GM12878 (cell line): ENCODE data around the gene XRCC4. TPM values are rescaled to one million over a fixed set of nuclear protein-coding genes. Genes with fewer than 3 reads are reported as not detected.

Experiments used
- ATAC-seq: fragments of 200-7000 bp; cut with Tn5 transposase; 3 replicates; pipeline ENCODE4 v1.9.1; 2020; ENCODE audit warnings: mild to moderate bottlenecking, moderate library complexity
- BruUV-seq: library from RNA; stranded (reverse); fragments of 400-500 nt; replicated peaks from 2 replicates; lab custom pipeline; 2021; lab: Mats Ljungman, UMichigan
- CTCF ChIA-PET: fragments of 300-600 bp; sonication (Branson Sonifier 250); formaldehyde crosslinking; extraction: SDS; loops from one replicate; lab custom pipeline; 2021; ENCODE audit warnings: inconsistent platforms; lab: Yijun Ruan, JAX
- POLR2A ChIA-PET: fragments of 350-600 bp; formaldehyde crosslinking; extraction: SDS; loops from one replicate; lab custom pipeline; 2021; ENCODE audit warnings: inconsistent platforms; lab: Charles Lee
- RAD21 ChIA-PET: fragments of 300-600 bp; sonication (Branson Sonifier 250); formaldehyde crosslinking; loops from one replicate; lab custom pipeline; 2023; ENCODE audit warnings: antibody characterized with exemption; ENCODE audit not compliant: unreplicated experiment; lab: Charles Lee
- SMC1A ChIA-PET: fragments of 300-600 bp; sonication (Branson Sonifier 250); formaldehyde crosslinking; loops from one replicate; lab custom pipeline; 2023; ENCODE audit not compliant: unreplicated experiment, uncharacterized antibody; lab: Charles Lee
- DNase-seq: peaks from one replicate; pipeline ENCODE4 v3.0.0-alpha.2; 2011; ENCODE audit warnings: low read depth, low spot score
- FAIRE-seq: peaks from 3 replicates; lab custom pipeline; 2011; peaks lifted over from hg19 to GRCh38; lab: Jason Lieb, UNC
- H2AFZ ChIP-seq: 2 replicates; pipeline ENCODE4 v1.6.0; 2011; ENCODE audit warnings: low read depth, low read length, control low read depth; ENCODE audit not compliant: control insufficient read depth
- H3K27ac ChIP-seq: 2 replicates; pipeline ENCODE4 v1.5.1; 2011; ENCODE audit warnings: control low read depth; ENCODE audit not compliant: control insufficient read depth, insufficient read depth
- H3K27me3 ChIP-seq, 2 experiments: replicated peaks in 1 of 2; 2 replicates each; pipeline versions ENCODE4 v1.6.0 to v1.6.1; 2011; ENCODE audit warnings: low read length in 1 of 2; ENCODE audit not compliant: control insufficient read depth in 2 of 2, insufficient read depth in 2 of 2
- H3K36me3 ChIP-seq, 2 experiments: 2 replicates each; pipeline ENCODE4 v1.5.1; 2011; ENCODE audit warnings: low read length in 1 of 2; ENCODE audit not compliant: control insufficient read depth in 2 of 2, insufficient read depth in 2 of 2
- H3K4me1 ChIP-seq: 2 replicates; pipeline ENCODE4 v1.6.1; 2011; ENCODE audit warnings: mild to moderate bottlenecking, low read length, moderate library complexity, mixed read lengths; ENCODE audit not compliant: control insufficient read depth, insufficient read depth
- H3K4me2 ChIP-seq: 2 replicates; pipeline ENCODE4 v1.6.0; 2011; ENCODE audit warnings: control low read depth; ENCODE audit not compliant: control insufficient read depth, insufficient read depth
- H3K4me3 ChIP-seq: fragments of 200-600 bp; sonication (generic); 2 replicates; pipeline ENCODE4 v1.5.1; 2016
- H3K79me2 ChIP-seq: 2 replicates; pipeline ENCODE4 v1.6.0; 2011; ENCODE audit warnings: low read length; ENCODE audit not compliant: control insufficient read depth, insufficient read depth
- H3K9ac ChIP-seq: 2 replicates; pipeline ENCODE4 v1.8.0; 2011; ENCODE audit warnings: low read length, control low read depth, mixed read lengths; ENCODE audit not compliant: control insufficient read depth, insufficient read depth
- H3K9me3 ChIP-seq: replicated peaks from 3 replicates; pipeline ENCODE4 v1.5.1; 2011; ENCODE audit warnings: mild to moderate bottlenecking, low read length; ENCODE audit not compliant: control insufficient read depth, insufficient read depth
- H4K20me1 ChIP-seq: 2 replicates; pipeline ENCODE4 v1.6.0; 2011; ENCODE audit not compliant: control insufficient read depth, insufficient read depth
- ASH2L ChIP-seq: fragments of 300-600, 200-600 bp; sonication (generic); IDR thresholded peaks from 2 replicates; pipeline ENCODE4 v1.6.1; 2017; ENCODE audit warnings: low read depth, mild to moderate bottlenecking, borderline replicate concordance
- CBFB ChIP-seq: IDR thresholded peaks from 2 replicates; pipeline ENCODE4 v1.6.1; 2016; ENCODE audit warnings: antibody characterized with exemption, low read depth
- CEBPB ChIP-seq, 2 experiments: fragments of 150-350 bp in 1 of 2; IDR thresholded peaks; 2 replicates each; pipeline ENCODE4 v1.6.1; 2012 to 2014; ENCODE audit warnings: low read depth in 2 of 2, low read length in 2 of 2, borderline replicate concordance in 1 of 2, inconsistent platforms in 1 of 2
- CHD1 ChIP-seq: IDR thresholded peaks from 2 replicates; pipeline ENCODE4 v1.6.1; 2012; ENCODE audit warnings: low read depth, low read length, improper control_type of control experiment
- CHD4 ChIP-seq: fragments of 200-600 bp; sonication (generic); IDR thresholded peaks from 2 replicates; pipeline ENCODE4 v1.6.1; 2016; ENCODE audit warnings: mild to moderate bottlenecking
- IKZF1 ChIP-seq: fragments of 450-650 bp; conservative IDR thresholded peaks from 2 replicates; pipeline ENCODE4 v1.6.1; 2017; ENCODE audit warnings: antibody characterized with exemption, mild to moderate bottlenecking
- IRF4 ChIP-seq: IDR thresholded peaks from 2 replicates; pipeline ENCODE4 v1.6.1; 2011; ENCODE audit warnings: low read depth, low read length
- IRF5 ChIP-seq: fragments of 450-650 bp; IDR thresholded peaks from 2 replicates; pipeline ENCODE4 v1.6.1; 2017; ENCODE audit warnings: borderline replicate concordance
- NRF1 ChIP-seq: conservative IDR thresholded peaks from 2 replicates; pipeline ENCODE4 v1.6.1; 2011; ENCODE audit warnings: mild to moderate bottlenecking, low read depth, low read length, improper control_type of control experiment
- RELB ChIP-seq: fragments of 450-650 bp; IDR thresholded peaks from 2 replicates; pipeline ENCODE4 v1.6.1; 2017; ENCODE audit warnings: low read depth, mild to moderate bottlenecking, moderate library complexity
- SKIL ChIP-seq: fragments of 450-650 bp; IDR thresholded peaks from 2 replicates; pipeline ENCODE4 v1.6.1; 2017; ENCODE audit warnings: mild to moderate bottlenecking, low read depth, inconsistent platforms; ENCODE audit not compliant: poor library complexity, severe bottlenecking
- SMAD5 ChIP-seq: IDR thresholded peaks from 2 replicates; pipeline ENCODE4 v1.6.1; 2016; ENCODE audit warnings: antibody characterized with exemption, low read depth
- SMARCA5 ChIP-seq: fragments of 450-650 bp; IDR thresholded peaks from 2 replicates; pipeline ENCODE4 v1.6.1; 2017; ENCODE audit warnings: mild to moderate bottlenecking
- SMC3 ChIP-seq: IDR thresholded peaks from 2 replicates; pipeline ENCODE4 v1.6.1; 2011; ENCODE audit warnings: low read length, improper control_type of control experiment, borderline replicate concordance
- SP1 ChIP-seq: IDR thresholded peaks from one replicate; pipeline ENCODE4 v1.6.1; 2011; ENCODE audit warnings: low read depth, low read length
- ZBTB4 ChIP-seq: fragments of 450-650 bp; formaldehyde crosslinking; IDR thresholded peaks from 2 replicates; pipeline ENCODE4 v1.4.0; 2022; ENCODE audit warnings: mild to moderate bottlenecking, moderate library complexity
- WGBS: methylation state at CpG from one replicate; pipeline ENCODE4 v1.1.6; 2016; ENCODE audit warnings: low lambda C conversion rate; ENCODE audit not compliant: insufficient replicate concordance, insufficient coverage; ENCODE audit errors: missing lambda C conversion rate; 5-methylcytosine and 5-hydroxymethylcytosine counted together
- in situ Hi-C: fragments of 300-500 bp; cut with MboI; formaldehyde crosslinking; loops from 9 replicates; pipeline ENCODE4 v1.14.3; 2018; ENCODE audit warnings: mixed read lengths
- intact Hi-C: fragments of 100-400 bp; cut with micrococcal nuclease; formaldehyde crosslinking; loops from one replicate; pipeline ENCODE4 v1.14.2; 2022; ENCODE audit not compliant: unreplicated experiment
- polyA plus RNA-seq, 11 experiments: library from polyadenylated mRNA; depleted of rRNA in 4 of 11; unstranded in 6 of 11; stranded (reverse) in 5 of 11; fragments of >200 nt; fragmentation: Nextera tagmentation in 4 of 11; fragmentation: Illumina TruSeq in 1 of 11; extraction: Ambion mirVana in 4 of 11; extraction: Trizol in 1 of 11; gene quantifications; 1 replicate in 1 of 11; 2 replicates in 10 of 11; pipeline versions ENCODE4 v1.2.1 to v1.2.3, GENCODE V29; 2011 to 2016; ENCODE audit warnings: inconsistent platforms in 2 of 11, missing spikeins in 2 of 11, low read depth in 1 of 11
- total RNA-seq, 4 experiments: library from RNA; depleted of rRNA in 3 of 4; stranded (reverse); fragments of >200 nt in 3 of 4; fragmentation: Illumina TruSeq in 1 of 4; extraction: Trizol in 1 of 4; gene quantifications; 2 replicates each; pipeline versions ENCODE4 v1.2.1 to v1.2.3, GENCODE V29; 2013 to 2021

The XRCC4 gene
- total and polyA plus RNA-seq, 10 of the 15 experiments (the other 5 are each of a cell fraction or from before 2014, with no cell fraction given): 12.1 to 53.6 (median 25.8) TPM

GRCh38 chr5:83133797-83134196, 56.5 kb downstream of the XRCC4 start:
- Histone ChIP-seq H3K9ac (no peak overlapping the region), H3K4me3 (no peak overlapping the region), H3K4me2 (no peak overlapping the region), H2AFZ (no peak overlapping the region), H4K20me1 (no peaks in the 10 kb centered on the region), H3K36me3 (no peaks in the 10 kb centered on the region; a peak in 2 of 4 replicates), H3K27me3 (no peaks in the 10 kb centered on the region), H3K79me2 (no peaks in the 10 kb centered on the region), H3K9me3 (peaks cover 2% of the 10 kb centered on the region; the same call in 1 of the 3 replicates), H3K4me1 (no peaks in the 10 kb centered on the region), H3K27ac (no peak overlapping the region)
- ChIA-PET CTCF (no interaction called here), RAD21 (no interaction called here), POLR2A (no interaction called here), SMC1A (interaction anchor here (0.8 to 1.2 kb wide), 2 partner anchors 9 kb away, joined by 3 read pairs; no protein-coding TSS in a partner anchor)
- no peak for TF ChIP-seq SKIL
- TF ChIP-seq CBFB: no peak
- TF ChIP-seq IRF4: no peak
- TF ChIP-seq ASH2L: no peak
- TF ChIP-seq SMC3: no peak
- TF ChIP-seq SMARCA5: no peak
- no peak for TF ChIP-seq ZBTB4 (CRISPR knock-in tag)
- no peak for TF ChIP-seq CEBPB (IDR thresholded peaks at IDR 0.05; ENCODE audit: borderline replicate concordance in 1 of 2, low read depth in 2 of 2, low read length in 2 of 2)
- TF ChIP-seq CHD1: no peak
- TF ChIP-seq SMAD5: no peak
- TF ChIP-seq RELB: no peak
- no peak for TF ChIP-seq CHD4
- no peak for TF ChIP-seq SP1
- TF ChIP-seq NRF1: no peak
- TF ChIP-seq IKZF1: no peak
- TF ChIP-seq IRF5: no peak
- in situ Hi-C loops: no loop called here
- FAIRE-seq (no peak), DNase-seq (no peak), ATAC-seq (no peak)
- BruUV-seq: no TSS peak
- intact Hi-C loops: no loop called here
- WGBS: 94% methylated on average over 18 of the region's 18 CpGs
